Measurements from ENCODE around the gene STXBP2. TPM values are rescaled to one million over a fixed set of nuclear protein-coding genes. Genes with fewer than 3 reads are reported as not detected.

STXBP2 gene
- total and polyA plus RNA-seq, 2 experiments from 2014 or later, result 58.6 to 142 TPM

- no peaks in the 10 kb centered on the region for H3K9me2 ChIP-seq (replicated peaks; ENCODE audit: insufficient read depth)
- H3K4me1 ChIP-seq (ENCODE audit: insufficient read depth), result peaks cover 5% of the 10 kb centered on the region
- no peaks in the 10 kb centered on the region for H3K9me3 ChIP-seq (ENCODE audit: low read depth)
- no peak for TF ChIP-seq EZH2 (IDR thresholded peaks at IDR 0.05; ENCODE audit: borderline replicate concordance)
- TF ChIP-seq EZH2phosphoT487 (IDR thresholded peaks at IDR 0.05; ENCODE audit: low read depth, severe bottlenecking, unreplicated experiment), result no peak
- no peak for TF ChIP-seq CTCF (IDR thresholded peaks at IDR 0.05; ENCODE audit: poor library complexity)
- no peaks in the 10 kb centered on the region for H3K36me3 ChIP-seq (replicated peaks; ENCODE audit: insufficient read depth, low read depth)
- H3K4me3 ChIP-seq, result no peak overlapping the region
- no peak overlapping the region for H2AFZ ChIP-seq
- peaks cover 50% of the 10 kb centered on the region for H4K20me1 ChIP-seq (ENCODE audit: insufficient read depth, poor library complexity, severe bottlenecking)
- DNase-seq (ENCODE audit: low spot score), result no peak
- peak overlapping the region; percentile 89 for H3K4me2 ChIP-seq
- no peaks in the 10 kb centered on the region for H3K27me3 ChIP-seq
- H3K27ac ChIP-seq, result no peak overlapping the region
- peaks cover 52% of the 10 kb centered on the region for H3K79me2 ChIP-seq
- 80% methylated on average over 6 of the region's 6 CpGs for WGBS (ENCODE audit: low lambda C conversion rate, missing lambda C conversion rate)
Measured at GRCh38 chr19:7598180-7598579, 38.7 kb upstream of the STXBP2 start.

GRCh38 chr19:7600721-7601120 lies 36.2 kb upstream of the STXBP2 start:
- Histone ChIP-seq H3K27me3 (no peaks in the 10 kb centered on the region), H4K20me1 (ENCODE audit: insufficient read depth, poor library complexity, severe bottlenecking) (peaks cover 75% of the 10 kb centered on the region), H3K27ac (no peak overlapping the region), H3K4me3 (no peak overlapping the region), H3K79me2 (peaks cover 77% of the 10 kb centered on the region), H3K9me3 (ENCODE audit: low read depth) (no peaks in the 10 kb centered on the region), H2AFZ (no peak overlapping the region), H3K4me2 (no peak overlapping the region), H3K36me3 (replicated peaks; ENCODE audit: insufficient read depth, low read depth) (no peaks in the 10 kb centered on the region), H3K9me2 (replicated peaks; ENCODE audit: insufficient read depth) (no peaks in the 10 kb centered on the region), H3K4me1 (ENCODE audit: insufficient read depth) (peaks cover 5% of the 10 kb centered on the region)
- TF ChIP-seq EZH2phosphoT487 (IDR thresholded peaks at IDR 0.05; ENCODE audit: low read depth, severe bottlenecking, unreplicated experiment) (no peak), CTCF (IDR thresholded peaks at IDR 0.05; ENCODE audit: poor library complexity) (no peak), EZH2 (IDR thresholded peaks at IDR 0.05; ENCODE audit: borderline replicate concordance) (no peak)
- no peak for DNase-seq (ENCODE audit: low spot score)

GRCh38 chr19:7602240-7602934 lies 34.5 kb upstream of the STXBP2 start:
- Histone ChIP-seq H3K27ac (no peak overlapping the region), H3K9me2 (replicated peaks; ENCODE audit: insufficient read depth) (no peaks in the 10 kb centered on the region), H3K4me2 (no peak overlapping the region), H3K9me3 (ENCODE audit: low read depth) (no peaks in the 10 kb centered on the region), H3K4me1 (ENCODE audit: insufficient read depth) (peaks cover 1% of the 10 kb centered on the region), H3K27me3 (no peaks in the 10 kb centered on the region), H3K4me3 (no peak overlapping the region), H3K36me3 (replicated peaks; ENCODE audit: insufficient read depth, low read depth) (no peaks in the 10 kb centered on the region), H2AFZ (no peak overlapping the region), H3K79me2 (peaks cover 67% of the 10 kb centered on the region), H4K20me1 (ENCODE audit: insufficient read depth, poor library complexity, severe bottlenecking) (peaks cover 80% of the 10 kb centered on the region)
- WGBS (ENCODE audit: low lambda C conversion rate, missing lambda C conversion rate), result 57% methylated on average over 14 of the region's 15 CpGs
- no peak for DNase-seq (ENCODE audit: low spot score)
- no peak for TF ChIP-seq EZH2phosphoT487 (IDR thresholded peaks at IDR 0.05; ENCODE audit: low read depth, severe bottlenecking, unreplicated experiment)
- no peak for TF ChIP-seq EZH2 (IDR thresholded peaks at IDR 0.05; ENCODE audit: borderline replicate concordance)
- TF ChIP-seq CTCF (IDR thresholded peaks at IDR 0.05; ENCODE audit: poor library complexity), result no peak
